Measurements from ENCODE around the gene IYD.

Gene IYD

DNA sequence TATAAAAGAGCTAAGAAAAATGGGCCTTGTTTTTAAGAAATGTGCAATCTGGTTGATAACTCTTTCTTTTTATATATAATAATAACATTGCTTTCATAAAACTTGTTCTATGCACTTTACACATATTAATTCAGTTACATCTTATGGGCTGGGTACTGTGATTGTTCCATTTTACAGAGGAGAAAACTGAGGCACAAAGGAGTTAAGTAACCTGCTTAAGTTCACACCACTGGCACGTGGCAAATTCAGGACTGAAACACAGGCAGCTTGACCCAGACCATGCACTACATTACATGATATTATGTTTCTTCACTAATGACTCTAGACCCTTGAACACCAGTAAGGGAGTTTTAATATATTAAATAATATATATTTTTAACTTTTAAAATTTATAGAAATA, 15.4 kb upstream of the IYD start:
- TF ChIP-seq ELF4 (IDR thresholded peaks at IDR 0.05) (no peak), LEF1 (IDR thresholded peaks at IDR 0.05; ENCODE audit: borderline replicate concordance) (no peak), SP1 (IDR thresholded peaks at IDR 0.05) (no peak), FOXA1 (IDR thresholded peaks at IDR 0.05) (no peak), L3MBTL2 (conservative IDR thresholded peaks at IDR 0.05) (no peak; the same call in 1 of the 2 replicates), NFRKB (IDR thresholded peaks at IDR 0.05) (no peak), TARDBP (IDR thresholded peaks at IDR 0.05) (no peak), FOXK2 (IDR thresholded peaks at IDR 0.05) (no peak), CTBP1 (IDR thresholded peaks at IDR 0.05; ENCODE audit: borderline replicate concordance) (no peak), ARNT (IDR thresholded peaks at IDR 0.05) (no peak), FOXM1 (IDR thresholded peaks at IDR 0.05; ENCODE audit: borderline replicate concordance) (no peak), HDGF (IDR thresholded peaks at IDR 0.05; ENCODE audit: borderline replicate concordance) (no peak), BHLHE40 (IDR thresholded peaks at IDR 0.05; ENCODE audit: borderline replicate concordance) (no peak), ZNF384 (IDR thresholded peaks at IDR 0.05) (no peak), SUZ12 (IDR thresholded peaks at IDR 0.05) (no peak)
- TF ChIP-seq, protein P1, sequence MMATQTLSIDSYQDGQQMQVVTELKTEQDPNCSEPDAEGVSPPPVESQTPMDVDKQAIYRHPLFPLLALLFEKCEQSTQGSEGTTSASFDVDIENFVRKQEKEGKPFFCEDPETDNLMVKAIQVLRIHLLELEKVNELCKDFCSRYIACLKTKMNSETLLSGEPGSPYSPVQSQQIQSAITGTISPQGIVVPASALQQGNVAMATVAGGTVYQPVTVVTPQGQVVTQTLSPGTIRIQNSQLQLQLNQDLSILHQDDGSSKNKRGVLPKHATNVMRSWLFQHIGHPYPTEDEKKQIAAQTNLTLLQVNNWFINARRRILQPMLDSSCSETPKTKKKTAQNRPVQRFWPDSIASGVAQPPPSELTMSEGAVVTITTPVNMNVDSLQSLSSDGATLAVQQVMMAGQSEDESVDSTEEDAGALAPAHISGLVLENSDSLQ (IDR thresholded peaks at IDR 0.05): no peak
- DNase-seq (ENCODE audit: extremely low spot score): no peak
- CTCF ChIA-PET: interaction anchor here (0.9 kb wide), 1 partner anchor 10 kb away, joined by 3 read pairs; no protein-coding TSS in a partner anchor
- POLR2A ChIA-PET: no interaction called here

DNA sequence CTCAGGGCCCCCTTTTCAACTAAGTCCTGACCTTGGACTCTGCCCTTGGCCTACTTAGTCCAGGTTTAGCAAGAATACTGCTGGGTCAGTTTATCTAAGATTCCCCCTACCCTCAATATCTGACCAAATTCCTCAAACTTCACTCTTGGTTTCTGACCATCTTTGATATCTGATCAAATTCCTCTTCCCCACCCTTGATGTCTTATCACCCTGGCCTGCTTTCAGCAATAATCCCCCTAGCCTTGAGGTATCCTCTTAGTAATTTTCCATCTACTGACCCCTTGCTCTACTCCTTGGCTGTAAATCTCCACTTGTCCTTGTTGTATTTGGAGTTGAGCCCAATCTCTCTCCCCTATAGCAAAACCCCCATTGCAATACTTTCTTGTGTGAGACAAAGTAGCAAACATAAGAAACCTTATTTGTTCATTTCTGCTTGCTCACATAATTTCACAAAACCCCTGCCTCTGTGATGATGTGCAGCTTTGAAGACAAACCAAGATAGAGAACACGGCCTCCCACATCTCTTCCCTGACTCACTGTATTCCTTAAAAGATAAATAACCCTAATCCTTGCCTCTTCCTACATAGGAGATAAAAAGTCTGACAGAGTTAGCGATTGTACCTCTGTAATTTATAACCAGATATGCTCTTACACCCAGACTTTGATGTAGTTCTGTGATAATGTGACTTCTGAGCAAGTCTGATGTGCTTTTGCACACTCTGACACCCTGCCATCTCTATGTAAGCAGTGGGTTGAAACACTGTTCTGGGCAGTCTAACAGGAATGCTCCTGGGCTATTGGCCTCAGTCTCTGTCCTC, 13.8 kb upstream of the IYD start:
- ChIA-PET POLR2A (no interaction called here), CTCF (interaction anchor here (0.5 to 0.7 kb wide), 6 partner anchors 39 to 514 kb away, joined by 3 read pairs; no protein-coding TSS in a partner anchor)
- no peak for TF ChIP-seq HDGF (IDR thresholded peaks at IDR 0.05; ENCODE audit: borderline replicate concordance)
- TF ChIP-seq SUZ12 (IDR thresholded peaks at IDR 0.05): no peak
- TF ChIP-seq NFRKB (IDR thresholded peaks at IDR 0.05): no peak
- TF ChIP-seq BHLHE40 (IDR thresholded peaks at IDR 0.05; ENCODE audit: borderline replicate concordance): no peak
- TF ChIP-seq FOXA1 (IDR thresholded peaks at IDR 0.05): no peak
- TF ChIP-seq LEF1 (IDR thresholded peaks at IDR 0.05; ENCODE audit: borderline replicate concordance): no peak
- no peak for TF ChIP-seq L3MBTL2 (conservative IDR thresholded peaks at IDR 0.05)
- TF ChIP-seq FOXM1 (IDR thresholded peaks at IDR 0.05; ENCODE audit: borderline replicate concordance): no peak
- no peak for TF ChIP-seq CTBP1 (IDR thresholded peaks at IDR 0.05; ENCODE audit: borderline replicate concordance)
- TF ChIP-seq ELF4 (IDR thresholded peaks at IDR 0.05): no peak
- no peak for TF ChIP-seq TARDBP (IDR thresholded peaks at IDR 0.05)
- no peak for TF ChIP-seq ARNT (IDR thresholded peaks at IDR 0.05)
- TF ChIP-seq, protein P1 (IDR thresholded peaks at IDR 0.05): no peak; the same call in 1 of the 2 replicates
- TF ChIP-seq SP1 (IDR thresholded peaks at IDR 0.05): no peak
- TF ChIP-seq FOXK2 (IDR thresholded peaks at IDR 0.05): no peak
- TF ChIP-seq ZNF384 (IDR thresholded peaks at IDR 0.05): no peak
- no peak for DNase-seq (ENCODE audit: extremely low spot score)

DNA sequence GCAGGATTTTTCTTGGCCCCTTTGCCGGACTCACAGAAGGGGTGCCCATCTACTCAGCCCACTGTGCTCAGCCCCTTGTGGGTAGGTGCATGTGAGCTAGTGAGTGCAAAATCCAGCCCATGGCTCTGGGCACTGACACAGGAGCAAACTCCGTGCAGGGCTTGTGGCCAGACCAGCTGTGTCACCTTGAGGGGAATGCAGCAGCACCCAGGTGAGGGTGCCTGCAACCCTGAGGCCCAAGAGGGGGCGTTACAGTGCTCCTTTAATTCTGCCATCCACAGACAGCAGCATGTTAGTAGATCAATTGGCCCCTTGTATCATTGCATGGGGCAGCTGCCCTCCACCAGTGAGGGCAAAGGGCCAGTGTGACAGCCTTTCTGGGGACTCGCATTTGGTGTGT, 12.9 kb upstream of the IYD start:
- ChIA-PET POLR2A (no interaction called here), CTCF (interaction anchor here (1.0 kb wide), 1 partner anchor 276 kb away, joined by 6 read pairs; no protein-coding TSS in a partner anchor)
- no peak for DNase-seq (ENCODE audit: extremely low spot score)
- TF ChIP-seq ZNF384 (IDR thresholded peaks at IDR 0.05) (no peak), FOXK2 (IDR thresholded peaks at IDR 0.05) (no peak), FOXM1 (IDR thresholded peaks at IDR 0.05; ENCODE audit: borderline replicate concordance) (no peak), TARDBP (IDR thresholded peaks at IDR 0.05) (no peak), LEF1 (IDR thresholded peaks at IDR 0.05; ENCODE audit: borderline replicate concordance) (no peak), L3MBTL2 (conservative IDR thresholded peaks at IDR 0.05) (no peak), HDGF (IDR thresholded peaks at IDR 0.05; ENCODE audit: borderline replicate concordance) (no peak), ARNT (IDR thresholded peaks at IDR 0.05) (no peak), CTBP1 (IDR thresholded peaks at IDR 0.05; ENCODE audit: borderline replicate concordance) (no peak)

DNA sequence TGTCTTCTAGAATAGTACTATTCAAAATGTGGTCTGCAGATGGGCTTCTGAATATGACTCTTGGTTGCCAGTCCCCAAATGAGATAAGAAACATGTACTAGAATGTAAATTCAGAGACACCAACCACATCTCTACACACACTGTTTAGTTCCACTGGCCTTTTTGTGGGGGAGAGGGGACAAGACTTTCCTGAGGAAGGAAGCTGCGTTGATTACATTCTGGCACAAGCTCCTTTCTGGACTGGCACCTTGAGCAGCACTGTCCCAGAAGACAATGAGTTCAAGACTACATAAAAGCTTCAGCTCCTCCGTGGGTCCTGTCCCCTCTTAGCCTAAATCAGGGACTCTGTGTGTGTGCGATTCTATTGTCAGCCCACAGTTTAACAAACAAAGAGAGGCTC, 6.9 kb upstream of the IYD start:
- ChIA-PET CTCF (no interaction called here), POLR2A (no interaction called here)
- TF ChIP-seq ELF4 (IDR thresholded peaks at IDR 0.05) (no peak), SP1 (IDR thresholded peaks at IDR 0.05) (no peak), BHLHE40 (IDR thresholded peaks at IDR 0.05; ENCODE audit: borderline replicate concordance) (no peak), CTBP1 (IDR thresholded peaks at IDR 0.05; ENCODE audit: borderline replicate concordance) (no peak), ZNF384 (IDR thresholded peaks at IDR 0.05) (no peak), SUZ12 (IDR thresholded peaks at IDR 0.05) (no peak), LEF1 (IDR thresholded peaks at IDR 0.05; ENCODE audit: borderline replicate concordance) (no peak), L3MBTL2 (conservative IDR thresholded peaks at IDR 0.05) (no peak), NFRKB (IDR thresholded peaks at IDR 0.05) (no peak), HDGF (IDR thresholded peaks at IDR 0.05; ENCODE audit: borderline replicate concordance) (no peak), FOXK2 (IDR thresholded peaks at IDR 0.05) (no peak)
- DNase-seq (ENCODE audit: extremely low spot score): no peak

DNA sequence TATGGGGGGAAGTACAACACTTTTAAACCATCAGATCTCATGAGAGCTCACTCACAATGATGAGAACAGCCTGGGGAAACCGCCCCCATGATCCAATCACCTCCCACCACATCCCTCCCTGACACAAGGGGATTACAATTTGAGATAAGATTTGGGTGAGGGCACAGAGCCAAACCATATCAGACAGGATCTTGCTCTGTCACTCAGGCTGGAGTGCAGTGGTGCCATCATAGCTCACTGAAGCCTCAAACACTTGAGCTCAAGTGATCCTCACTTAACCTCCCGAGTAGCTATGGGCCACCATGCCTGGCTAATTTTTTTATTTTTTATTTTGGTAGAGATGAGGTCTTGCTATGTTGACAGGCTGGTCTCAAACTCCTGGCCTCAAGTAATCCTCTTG, 5.1 kb upstream of the IYD start:
- TF ChIP-seq FOXK2 (IDR thresholded peaks at IDR 0.05) (no peak), SP1 (IDR thresholded peaks at IDR 0.05) (no peak), ZNF384 (IDR thresholded peaks at IDR 0.05) (no peak), LEF1 (IDR thresholded peaks at IDR 0.05; ENCODE audit: borderline replicate concordance) (no peak), HDGF (IDR thresholded peaks at IDR 0.05; ENCODE audit: borderline replicate concordance) (no peak), ELF4 (IDR thresholded peaks at IDR 0.05) (no peak), FOXA1 (IDR thresholded peaks at IDR 0.05) (no peak), BHLHE40 (IDR thresholded peaks at IDR 0.05; ENCODE audit: borderline replicate concordance) (no peak), L3MBTL2 (conservative IDR thresholded peaks at IDR 0.05) (no peak), NFRKB (IDR thresholded peaks at IDR 0.05) (no peak), SUZ12 (IDR thresholded peaks at IDR 0.05) (no peak), TARDBP (IDR thresholded peaks at IDR 0.05) (no peak), ARNT (IDR thresholded peaks at IDR 0.05) (no peak), FOXM1 (IDR thresholded peaks at IDR 0.05; ENCODE audit: borderline replicate concordance) (no peak), CTBP1 (IDR thresholded peaks at IDR 0.05; ENCODE audit: borderline replicate concordance) (no peak)
- TF ChIP-seq, protein P1 (IDR thresholded peaks at IDR 0.05): no peak
- ChIA-PET POLR2A (no interaction called here), CTCF (interaction anchor here (0.9 to 1.4 kb wide), 2 partner anchors 10 to 32 kb away, joined by 3 read pairs; no protein-coding TSS in a partner anchor)
- DNase-seq (ENCODE audit: extremely low spot score): no peak

Data from HEK293T (cell line).